ENCODE data around the gene SEMA6B. TPM values are rescaled to one million over a fixed set of nuclear protein-coding genes. Genes with fewer than 3 reads are reported as not detected.

The SEMA6B gene
- total and polyA plus RNA-seq, 2 donors (not counting 3 experiments of a cell fraction or from before 2014, with no cell fraction given) = 97.8 to 176 TPM

DNA sequence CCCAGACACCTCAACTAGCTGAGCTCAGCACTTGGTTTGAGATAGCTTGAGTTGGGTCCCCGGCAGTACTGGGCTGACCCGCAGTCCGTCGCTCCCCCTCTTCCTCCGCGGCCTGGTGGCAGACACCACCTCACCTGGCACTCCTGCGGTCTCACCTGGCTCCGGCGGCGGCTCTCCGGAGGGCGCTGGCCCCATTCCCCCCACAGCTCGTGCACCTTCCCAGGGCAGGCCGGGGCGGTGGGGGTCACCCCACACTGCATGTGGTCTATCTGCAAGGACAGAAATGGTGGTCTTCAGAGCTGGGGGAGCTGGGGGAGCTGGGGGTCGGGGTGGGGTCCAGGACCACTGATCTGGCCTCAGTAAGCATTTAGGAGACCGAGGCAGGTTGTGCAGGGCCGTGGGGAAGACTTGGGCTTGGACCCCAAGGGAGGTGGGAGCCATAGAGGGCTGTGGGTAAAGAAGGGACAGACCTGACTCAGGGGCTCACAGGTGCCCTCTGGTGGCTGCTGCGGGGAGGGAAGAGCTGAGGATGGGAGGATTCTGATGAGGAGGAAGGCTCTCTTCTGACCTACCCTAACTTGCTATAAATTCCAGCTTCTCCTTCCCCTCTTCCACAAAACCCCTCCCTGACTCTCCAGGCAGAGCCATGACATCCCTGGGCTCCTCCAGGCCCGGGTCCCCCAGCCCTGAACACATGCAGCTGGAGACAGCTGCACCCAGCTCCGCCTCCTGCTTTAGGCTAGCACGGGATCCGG lies 34.5 kb downstream of the SEMA6B start:
- Histone ChIP-seq H3K36me3 (ENCODE audit: control insufficient read depth in 2 of 2, extremely low read depth in 1 of 2, insufficient read depth in 2 of 2, low read length in 2 of 2) (no peaks in the 10 kb centered on the region), H3K27ac (ENCODE audit: insufficient read depth, low read depth, low read length) (no peak overlapping the region), H3K4me3 (replicated peaks in 1 of 3; ENCODE audit: insufficient read depth in 1 of 3, low read depth in 1 of 3, low read length in 3 of 3) (no peak overlapping the region), H3K4me2 (ENCODE audit: insufficient read depth, low read length) (no peak overlapping the region), H3K79me2 (ENCODE audit: control insufficient read depth, insufficient read depth, low read length) (no peaks in the 10 kb centered on the region), H3K4me1 (ENCODE audit: control insufficient read depth, extremely low read depth, insufficient read depth, low read length) (no peaks in the 10 kb centered on the region), H4K20me1 (replicated peaks; ENCODE audit: control insufficient read depth, extremely low read depth, insufficient read depth, low read length) (no peaks in the 10 kb centered on the region), H2AFZ (ENCODE audit: low read depth, low read length) (no peak overlapping the region), H3K27me3 (ENCODE audit: control insufficient read depth in 2 of 2, insufficient read depth in 2 of 2, low read length in 2 of 2) (no peaks in the 10 kb centered on the region), H3K9me3 (replicated peaks; ENCODE audit: control insufficient read depth, insufficient read depth, low read length) (no peaks in the 10 kb centered on the region), H3K9me1 (replicated peaks; ENCODE audit: control insufficient read depth, extremely low read depth, insufficient read depth, low read length) (no peaks in the 10 kb centered on the region), H3K9ac (replicated peaks; ENCODE audit: extremely low read depth, insufficient read depth, low read length) (no peak overlapping the region)
- BruUV-seq (replicated peaks) = no TSS peak
- dilution Hi-C loops (cut with MboI; ENCODE audit: extremely low pct_ligation_motif_present, low sequenced_read_pairs) (no loop called here), intact Hi-C loops (cut with micrococcal nuclease) (no loop called here)
- TF ChIP-seq POLR2A (IDR thresholded peaks at IDR 0.05; ENCODE audit: low read depth, low read length) = no peak
- TF ChIP-seq, protein P1, sequence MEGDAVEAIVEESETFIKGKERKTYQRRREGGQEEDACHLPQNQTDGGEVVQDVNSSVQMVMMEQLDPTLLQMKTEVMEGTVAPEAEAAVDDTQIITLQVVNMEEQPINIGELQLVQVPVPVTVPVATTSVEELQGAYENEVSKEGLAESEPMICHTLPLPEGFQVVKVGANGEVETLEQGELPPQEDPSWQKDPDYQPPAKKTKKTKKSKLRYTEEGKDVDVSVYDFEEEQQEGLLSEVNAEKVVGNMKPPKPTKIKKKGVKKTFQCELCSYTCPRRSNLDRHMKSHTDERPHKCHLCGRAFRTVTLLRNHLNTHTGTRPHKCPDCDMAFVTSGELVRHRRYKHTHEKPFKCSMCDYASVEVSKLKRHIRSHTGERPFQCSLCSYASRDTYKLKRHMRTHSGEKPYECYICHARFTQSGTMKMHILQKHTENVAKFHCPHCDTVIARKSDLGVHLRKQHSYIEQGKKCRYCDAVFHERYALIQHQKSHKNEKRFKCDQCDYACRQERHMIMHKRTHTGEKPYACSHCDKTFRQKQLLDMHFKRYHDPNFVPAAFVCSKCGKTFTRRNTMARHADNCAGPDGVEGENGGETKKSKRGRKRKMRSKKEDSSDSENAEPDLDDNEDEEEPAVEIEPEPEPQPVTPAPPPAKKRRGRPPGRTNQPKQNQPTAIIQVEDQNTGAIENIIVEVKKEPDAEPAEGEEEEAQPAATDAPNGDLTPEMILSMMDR (IDR thresholded peaks at IDR 0.05; ENCODE audit: extremely low read depth in 1 of 2, insufficient read depth in 1 of 2, low read depth in 1 of 2, low read length in 2 of 2) = peak; percentile 68 to 93
- ChIA-PET CTCF (interaction anchor here (0.5 to 4.8 kb wide), 49 partner anchors 8 to 290 kb away, joined by 3 to 98 read pairs (median 4); partner anchors contain the start of genes HDGFL2, LRG1, PLIN4 and PLIN5), POLR2A (interaction anchor here (0.5 kb wide), 1 partner anchor 50 kb away, joined by 8 read pairs; no protein-coding TSS in a partner anchor)
- DNase-seq (ENCODE audit: low read depth, low spot score) = peak; percentile 31
- peak; percentile 74 for FAIRE-seq

DNA sequence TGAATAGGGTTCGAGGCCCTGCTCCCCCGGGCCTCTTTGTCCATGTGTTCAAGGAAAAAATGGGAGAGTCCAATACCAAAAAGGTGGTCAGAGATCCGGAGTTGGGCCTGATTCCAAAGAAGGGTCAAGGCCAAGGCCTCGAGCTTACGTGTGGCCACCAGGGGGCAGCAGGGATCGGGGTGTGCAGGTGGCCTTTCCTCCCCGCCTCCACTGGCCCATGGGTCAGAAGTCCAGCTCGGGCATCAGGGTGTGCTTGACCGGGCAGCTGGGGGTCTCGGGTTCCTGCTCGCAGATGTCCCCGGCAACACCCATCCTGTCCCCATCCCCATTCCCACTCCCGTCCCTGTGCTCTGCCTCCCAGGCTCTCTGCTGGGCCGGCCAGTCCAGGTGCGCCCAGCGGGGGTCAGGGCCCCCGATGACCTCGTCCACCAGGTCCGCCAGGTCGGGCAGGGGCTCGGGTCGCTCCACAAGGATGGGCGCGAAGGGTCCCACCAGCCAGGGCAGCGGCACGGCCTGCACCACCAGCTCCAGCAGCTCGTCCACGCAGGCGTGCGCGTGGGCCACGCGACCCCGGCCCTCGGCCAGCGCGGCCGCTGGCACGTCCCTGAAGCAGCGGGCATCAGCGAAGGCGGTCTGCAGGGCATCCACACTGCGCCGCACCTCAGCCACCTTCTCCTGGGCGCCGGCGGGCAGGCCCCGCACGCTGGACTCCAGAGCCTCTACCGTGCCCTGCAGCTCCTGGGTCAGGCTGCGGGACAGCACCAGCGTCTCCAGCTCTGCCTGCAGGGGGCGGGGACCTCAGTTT lies 36.0 kb downstream of the SEMA6B start:
- dilution Hi-C loops (cut with MboI; ENCODE audit: extremely low pct_ligation_motif_present, low sequenced_read_pairs) = no loop called here
- intact Hi-C loops (cut with micrococcal nuclease) = loop anchor here (1.0 kb wide), 1 partner anchor 113 kb away; no protein-coding TSS in a partner anchor
- ChIA-PET POLR2A (no interaction called here), CTCF (interaction anchor here (0.5 to 4.8 kb wide), 22 partner anchors 9 to 1052 kb away, joined by 3 to 98 read pairs (median 6); partner anchors contain the start of genes HDGFL2, LRG1, PLIN5 and SHD)
- no peaks in the 10 kb centered on the region for H4K20me1 ChIP-seq (replicated peaks; ENCODE audit: control insufficient read depth, extremely low read depth, insufficient read depth, low read length)
- no peaks in the 10 kb centered on the region for H3K4me1 ChIP-seq (ENCODE audit: control insufficient read depth, extremely low read depth, insufficient read depth, low read length)
- no peak overlapping the region for H3K4me2 ChIP-seq (ENCODE audit: insufficient read depth, low read length)
- no peak overlapping the region for H3K27ac ChIP-seq (ENCODE audit: insufficient read depth, low read depth, low read length)
- H3K27me3 ChIP-seq (ENCODE audit: control insufficient read depth in 2 of 2, insufficient read depth in 2 of 2, low read length in 2 of 2) = no peaks in the 10 kb centered on the region
- TF ChIP-seq JUN (IDR thresholded peaks at IDR 0.05; ENCODE audit: borderline replicate concordance, insufficient read depth, insufficient read length, low read depth) (no peak), FOS (IDR thresholded peaks at IDR 0.05; ENCODE audit: borderline replicate concordance, insufficient read depth, low read length) (no peak), POLR2AphosphoS5 (IDR thresholded peaks at IDR 0.05; ENCODE audit: insufficient read depth, low read depth, low read length) (no peak), GATA2 (IDR thresholded peaks at IDR 0.05; ENCODE audit: insufficient read depth, insufficient read length, low read depth, low read length) (no peak), POLR2A (IDR thresholded peaks at IDR 0.05; ENCODE audit: low read depth, low read length) (no peak)
- TF ChIP-seq, protein P2, sequence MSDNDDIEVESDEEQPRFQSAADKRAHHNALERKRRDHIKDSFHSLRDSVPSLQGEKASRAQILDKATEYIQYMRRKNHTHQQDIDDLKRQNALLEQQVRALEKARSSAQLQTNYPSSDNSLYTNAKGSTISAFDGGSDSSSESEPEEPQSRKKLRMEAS (IDR thresholded peaks at IDR 0.05; ENCODE audit: insufficient read depth, insufficient read length) = no peak
- TF ChIP-seq, protein P1 (IDR thresholded peaks at IDR 0.05; ENCODE audit: extremely low read depth in 1 of 2, insufficient read depth in 1 of 2, low read depth in 1 of 2, low read length in 2 of 2) = peak; percentile 84 to 93
- no TSS peak for BruUV-seq (replicated peaks)
- peak; percentile 74 for FAIRE-seq
- H3K9me1 ChIP-seq (replicated peaks; ENCODE audit: control insufficient read depth, extremely low read depth, insufficient read depth, low read length) = no peaks in the 10 kb centered on the region
- H3K9me3 ChIP-seq (replicated peaks; ENCODE audit: control insufficient read depth, insufficient read depth, low read length) = no peaks in the 10 kb centered on the region
- no peak overlapping the region for H3K9ac ChIP-seq (replicated peaks; ENCODE audit: extremely low read depth, insufficient read depth, low read length)
- peak; percentile 33 for DNase-seq (ENCODE audit: low read depth, low spot score)
- H2AFZ ChIP-seq (ENCODE audit: low read depth, low read length) = no peak overlapping the region
- H3K4me3 ChIP-seq (replicated peaks in 1 of 3; ENCODE audit: insufficient read depth in 1 of 3, low read depth in 1 of 3, low read length in 3 of 3) = no peak overlapping the region
- H3K79me2 ChIP-seq (ENCODE audit: control insufficient read depth, insufficient read depth, low read length) = no peaks in the 10 kb centered on the region
- no peaks in the 10 kb centered on the region for H3K36me3 ChIP-seq (ENCODE audit: control insufficient read depth in 2 of 2, extremely low read depth in 1 of 2, insufficient read depth in 2 of 2, low read length in 2 of 2)

Data from endothelial cell of umbilical vein (primary cell).